Natural killer cell (primary cell): ENCODE measurements around the gene TNFRSF21. TPM values are rescaled to one million over a fixed set of nuclear protein-coding genes. Genes with fewer than 3 reads are reported as not detected.

Source experiments
- ATAC-seq, 3 donors: fragments of 150-1000 bp in 2 of 3; fragments of 200-7000 bp in 1 of 3; cut with Tn5 transposase; 1 replicate in 1 of 3; 2 replicates in 2 of 3; pipeline ENCODE4 v1.10.0; 2021; ENCODE audit warnings: mild to moderate bottlenecking in 2 of 3, moderate library complexity in 2 of 3
- DNase-seq, 2 donors: peaks; one replicate each; pipeline versions ENCODE4 v3.0.0 to v3.0.0-alpha.2; 2013 to 2021; ENCODE audit warnings: mixed read lengths in 1 of 2
- H3K27ac ChIP-seq: one replicate; pipeline ENCODE4 v1.5.1; 2013; ENCODE audit warnings: mild to moderate bottlenecking, low read length
- H3K27me3 ChIP-seq: one replicate; pipeline ENCODE4 v1.6.1; 2013; ENCODE audit warnings: low read length; ENCODE audit not compliant: control insufficient read depth, insufficient read depth
- H3K36me3 ChIP-seq: one replicate; pipeline ENCODE4 v1.6.1; 2013; ENCODE audit warnings: low read length; ENCODE audit not compliant: control insufficient read depth, insufficient read depth
- H3K4me1 ChIP-seq: one replicate; pipeline ENCODE4 v1.6.1; 2013; ENCODE audit warnings: low read length; ENCODE audit not compliant: control insufficient read depth, insufficient read depth
- H3K4me3 ChIP-seq: one replicate; pipeline ENCODE4 v1.5.1; 2013; ENCODE audit warnings: low read length
- H3K9me3 ChIP-seq: one replicate; pipeline ENCODE4 v1.6.1; 2013; ENCODE audit warnings: low read length; ENCODE audit not compliant: control insufficient read depth, insufficient read depth
- H3K27ac Mint-ChIP-seq, 2 donors: one replicate each; pipeline ENCODE4 v1.8.0; 2022; ENCODE audit warnings: mild to moderate bottlenecking in 2 of 2, mixed read lengths in 2 of 2, moderate library complexity in 1 of 2
- H3K27me3 Mint-ChIP-seq, 2 donors: one replicate each; pipeline ENCODE4 v1.8.0; 2022; ENCODE audit warnings: low read depth in 2 of 2, mixed read lengths in 2 of 2
- H3K36me3 Mint-ChIP-seq: one replicate; pipeline ENCODE4 v1.8.0; 2022; ENCODE audit warnings: mixed read lengths
- H3K4me1 Mint-ChIP-seq, 2 donors: one replicate each; pipeline ENCODE4 v1.8.0; 2022; ENCODE audit warnings: mixed read lengths in 2 of 2
- H3K4me3 Mint-ChIP-seq: one replicate; pipeline ENCODE4 v1.8.0; 2022; ENCODE audit warnings: mild to moderate bottlenecking, moderate library complexity, mixed read lengths
- H3K9me3 Mint-ChIP-seq, 2 donors: one replicate each; pipeline ENCODE4 v1.8.0; 2022; ENCODE audit warnings: mixed read lengths in 2 of 2
- WGBS: methylation state at CpG from one replicate; pipeline ENCODE4 v1.1.7; 2013; ENCODE audit warnings: missing lambda C conversion rate; ENCODE audit not compliant: insufficient coverage; 5-methylcytosine and 5-hydroxymethylcytosine counted together
- intact Hi-C: fragments of 100-400 bp; cut with micrococcal nuclease; formaldehyde crosslinking; loops from one replicate; pipeline ENCODE4 v1.14.2; 2022
- total RNA-seq, 4 donors: library from RNA; stranded (reverse); fragments of 120-200 nt in 1 of 4; gene quantifications; one replicate each; pipeline versions ENCODE4 v1.2.3 to v1.2.4, GENCODE V29; 2013 to 2022
- TF ChIP-seq, protein P1 (sequence below): fragments of 200-600 bp; IDR thresholded peaks from one replicate; pipeline ENCODE4 v1.8.0; 2022; ENCODE audit warnings: antibody characterized with exemption

TNFRSF21 gene
- total RNA-seq, 3 donors from 2014 or later (not counting 1 experiment from before 2014, with no cell fraction given), result 0.58 to 0.92 TPM; not detected in 1

GRCh38 chr6:47355496-47355895, 45.8 kb upstream of the TNFRSF21 start:
- ATAC-seq, result no peak
- H3K4me1 ChIP-seq, result no peaks in the 10 kb centered on the region
- no peak overlapping the region for H3K27ac Mint-ChIP-seq

GRCh38 chr6:47353871-47354270, 44.2 kb upstream of the TNFRSF21 start:
- TF ChIP-seq, protein P1, sequence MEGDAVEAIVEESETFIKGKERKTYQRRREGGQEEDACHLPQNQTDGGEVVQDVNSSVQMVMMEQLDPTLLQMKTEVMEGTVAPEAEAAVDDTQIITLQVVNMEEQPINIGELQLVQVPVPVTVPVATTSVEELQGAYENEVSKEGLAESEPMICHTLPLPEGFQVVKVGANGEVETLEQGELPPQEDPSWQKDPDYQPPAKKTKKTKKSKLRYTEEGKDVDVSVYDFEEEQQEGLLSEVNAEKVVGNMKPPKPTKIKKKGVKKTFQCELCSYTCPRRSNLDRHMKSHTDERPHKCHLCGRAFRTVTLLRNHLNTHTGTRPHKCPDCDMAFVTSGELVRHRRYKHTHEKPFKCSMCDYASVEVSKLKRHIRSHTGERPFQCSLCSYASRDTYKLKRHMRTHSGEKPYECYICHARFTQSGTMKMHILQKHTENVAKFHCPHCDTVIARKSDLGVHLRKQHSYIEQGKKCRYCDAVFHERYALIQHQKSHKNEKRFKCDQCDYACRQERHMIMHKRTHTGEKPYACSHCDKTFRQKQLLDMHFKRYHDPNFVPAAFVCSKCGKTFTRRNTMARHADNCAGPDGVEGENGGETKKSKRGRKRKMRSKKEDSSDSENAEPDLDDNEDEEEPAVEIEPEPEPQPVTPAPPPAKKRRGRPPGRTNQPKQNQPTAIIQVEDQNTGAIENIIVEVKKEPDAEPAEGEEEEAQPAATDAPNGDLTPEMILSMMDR, result no peak
- Mint-ChIP-seq H3K9me3 (no peaks in the 10 kb centered on the region), H3K27ac (no peak overlapping the region), H3K4me1 (no peaks in the 10 kb centered on the region), H3K4me3 (no peak overlapping the region), H3K27me3 (no peaks in the 10 kb centered on the region), H3K36me3 (no peaks in the 10 kb centered on the region)
- H3K36me3 ChIP-seq, result no peaks in the 10 kb centered on the region
- intact Hi-C loops, result no loop called here
- ATAC-seq (no peak), DNase-seq (no peak)
- no peaks in the 10 kb centered on the region for H3K9me3 ChIP-seq
- no peak overlapping the region for H3K27ac ChIP-seq
- no CpG with 5 or more reads among the region's 1 CpG for WGBS
- no peaks in the 10 kb centered on the region for H3K27me3 ChIP-seq
- no peaks in the 10 kb centered on the region for H3K4me1 ChIP-seq
- H3K4me3 ChIP-seq, result no peak overlapping the region

More at GRCh38 chr6:47355496-47355895, 45.8 kb upstream of the TNFRSF21 start:
- Histone ChIP-seq H3K36me3 (no peaks in the 10 kb centered on the region), H3K27ac (no peak overlapping the region), H3K9me3 (no peaks in the 10 kb centered on the region), H3K27me3 (no peaks in the 10 kb centered on the region), H3K4me3 (no peak overlapping the region)
- Mint-ChIP-seq H3K36me3 (no peaks in the 10 kb centered on the region), H3K9me3 (no peaks in the 10 kb centered on the region), H3K4me1 (no peaks in the 10 kb centered on the region), H3K27me3 (no peaks in the 10 kb centered on the region), H3K4me3 (no peak overlapping the region)
- no peak for DNase-seq
- intact Hi-C loops, result no loop called here
- TF ChIP-seq, protein P1, result no peak

DNA sequence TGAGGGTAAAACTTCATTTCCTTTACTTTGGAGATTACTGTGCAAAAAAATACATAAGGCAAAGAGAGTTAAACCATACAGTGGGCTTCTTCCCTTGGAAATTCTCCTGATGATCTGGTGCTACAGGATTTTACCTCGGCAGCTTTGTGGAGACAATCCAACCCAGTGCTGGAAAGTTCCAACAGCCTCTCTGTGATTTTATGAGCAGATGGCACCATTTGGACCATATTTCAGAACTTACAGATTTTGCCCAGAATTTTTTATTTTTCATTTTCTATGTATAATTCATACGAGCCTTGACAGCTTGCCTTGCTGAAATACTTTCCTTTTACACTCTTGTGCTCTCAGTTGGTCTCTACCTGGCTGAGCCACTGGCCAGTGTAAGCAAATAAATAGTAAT, 43.3 kb upstream of the TNFRSF21 start:
- no peak for ATAC-seq
- H3K4me1 Mint-ChIP-seq, result no peaks in the 10 kb centered on the region
- Histone ChIP-seq H3K27ac (no peak overlapping the region), H3K36me3 (no peaks in the 10 kb centered on the region), H3K9me3 (no peaks in the 10 kb centered on the region), H3K4me3 (no peak overlapping the region), H3K27me3 (no peaks in the 10 kb centered on the region), H3K4me1 (no peaks in the 10 kb centered on the region)
- H3K4me3 Mint-ChIP-seq, result no peak overlapping the region
- TF ChIP-seq, protein P1, result no peak
- no peaks in the 10 kb centered on the region for H3K9me3 Mint-ChIP-seq
- no peaks in the 10 kb centered on the region for H3K27me3 Mint-ChIP-seq
- intact Hi-C loops, result no loop called here
- no peaks in the 10 kb centered on the region for H3K36me3 Mint-ChIP-seq
- H3K27ac Mint-ChIP-seq, result no peak overlapping the region
- DNase-seq, result no peak
- WGBS, result 53% methylated on average over 2 of the region's 2 CpGs

GRCh38 chr6:47352194-47352920, 42.7 kb upstream of the TNFRSF21 start:
- no peaks in the 10 kb centered on the region for H3K4me1 ChIP-seq
- TF ChIP-seq, protein P1, result no peak
- intact Hi-C loops, result no loop called here
- no peak for ATAC-seq
- H3K27me3 Mint-ChIP-seq, result no peaks in the 10 kb centered on the region
- H3K9me3 Mint-ChIP-seq, result no peaks in the 10 kb centered on the region
- 44% methylated on average over 5 of the region's 5 CpGs for WGBS
- H3K36me3 Mint-ChIP-seq, result no peaks in the 10 kb centered on the region
- H3K27me3 ChIP-seq, result no peaks in the 10 kb centered on the region
- no peak for DNase-seq
- no peak overlapping the region for H3K27ac ChIP-seq
- H3K27ac Mint-ChIP-seq, result no peak overlapping the region
- H3K4me1 Mint-ChIP-seq, result no peaks in the 10 kb centered on the region
- no peaks in the 10 kb centered on the region for H3K36me3 ChIP-seq
- H3K4me3 Mint-ChIP-seq, result no peak overlapping the region
- no peaks in the 10 kb centered on the region for H3K9me3 ChIP-seq
- H3K4me3 ChIP-seq, result no peak overlapping the region
